ENCODE results near the gene FGD2.

DNA sequence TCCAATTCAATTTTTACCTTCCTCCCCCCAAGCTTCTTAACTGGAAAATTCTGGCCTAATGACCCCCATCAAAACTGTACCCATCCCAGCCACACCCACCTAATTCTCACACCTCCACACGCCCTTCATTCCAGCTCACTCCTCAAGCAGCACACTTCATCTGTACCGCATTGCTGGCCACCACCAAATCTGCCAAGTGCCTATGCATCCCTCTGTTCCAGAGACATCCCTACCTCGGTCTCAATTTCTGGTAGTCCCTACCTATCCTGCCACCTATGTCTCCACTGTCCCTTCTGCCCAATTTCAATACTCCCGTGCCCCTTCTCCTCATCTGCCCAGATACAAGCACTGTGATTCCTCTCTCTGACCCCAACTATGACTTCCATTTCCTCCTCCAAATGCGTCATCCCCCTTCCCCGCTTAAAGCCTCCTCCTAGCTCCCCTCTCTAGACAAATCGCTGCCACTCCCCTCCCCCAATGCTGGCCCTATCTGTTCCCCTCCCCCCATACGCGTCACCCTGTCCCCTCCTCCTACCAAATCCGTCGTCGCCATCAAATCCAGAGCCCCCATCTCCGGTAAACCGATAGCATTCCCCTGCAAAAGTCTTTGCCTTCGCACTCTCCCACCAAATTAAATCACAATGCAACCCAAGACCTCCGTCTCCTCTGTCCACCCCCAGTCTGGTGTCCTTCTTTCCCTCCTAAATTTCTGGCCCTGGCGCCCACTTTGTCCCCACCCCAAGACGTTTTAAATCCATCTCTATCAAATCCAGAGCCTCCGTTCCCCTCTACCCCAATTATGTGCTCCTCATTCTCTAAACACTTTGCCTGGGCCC, 20.7 kb upstream of the FGD2 start:
- TF ChIP-seq, protein P1, sequence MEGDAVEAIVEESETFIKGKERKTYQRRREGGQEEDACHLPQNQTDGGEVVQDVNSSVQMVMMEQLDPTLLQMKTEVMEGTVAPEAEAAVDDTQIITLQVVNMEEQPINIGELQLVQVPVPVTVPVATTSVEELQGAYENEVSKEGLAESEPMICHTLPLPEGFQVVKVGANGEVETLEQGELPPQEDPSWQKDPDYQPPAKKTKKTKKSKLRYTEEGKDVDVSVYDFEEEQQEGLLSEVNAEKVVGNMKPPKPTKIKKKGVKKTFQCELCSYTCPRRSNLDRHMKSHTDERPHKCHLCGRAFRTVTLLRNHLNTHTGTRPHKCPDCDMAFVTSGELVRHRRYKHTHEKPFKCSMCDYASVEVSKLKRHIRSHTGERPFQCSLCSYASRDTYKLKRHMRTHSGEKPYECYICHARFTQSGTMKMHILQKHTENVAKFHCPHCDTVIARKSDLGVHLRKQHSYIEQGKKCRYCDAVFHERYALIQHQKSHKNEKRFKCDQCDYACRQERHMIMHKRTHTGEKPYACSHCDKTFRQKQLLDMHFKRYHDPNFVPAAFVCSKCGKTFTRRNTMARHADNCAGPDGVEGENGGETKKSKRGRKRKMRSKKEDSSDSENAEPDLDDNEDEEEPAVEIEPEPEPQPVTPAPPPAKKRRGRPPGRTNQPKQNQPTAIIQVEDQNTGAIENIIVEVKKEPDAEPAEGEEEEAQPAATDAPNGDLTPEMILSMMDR (IDR thresholded peaks at IDR 0.05 in 8 of 11, conservative IDR thresholded peaks at IDR 0.05 in 3 of 11) = no peak
- no peak for TF ChIP-seq POLR2AphosphoS5 (IDR thresholded peaks at IDR 0.05)
- TF ChIP-seq POLR2A (IDR thresholded peaks at IDR 0.05) = no peak
